Measurements from ENCODE around the gene IFI27L1. TPM values are rescaled to one million over a fixed set of nuclear protein-coding genes. Genes with fewer than 3 reads are reported as not detected.

The IFI27L1 gene
- total RNA-seq, 2 experiments from 2014 or later = 35.3 to 42.7 TPM

DNA sequence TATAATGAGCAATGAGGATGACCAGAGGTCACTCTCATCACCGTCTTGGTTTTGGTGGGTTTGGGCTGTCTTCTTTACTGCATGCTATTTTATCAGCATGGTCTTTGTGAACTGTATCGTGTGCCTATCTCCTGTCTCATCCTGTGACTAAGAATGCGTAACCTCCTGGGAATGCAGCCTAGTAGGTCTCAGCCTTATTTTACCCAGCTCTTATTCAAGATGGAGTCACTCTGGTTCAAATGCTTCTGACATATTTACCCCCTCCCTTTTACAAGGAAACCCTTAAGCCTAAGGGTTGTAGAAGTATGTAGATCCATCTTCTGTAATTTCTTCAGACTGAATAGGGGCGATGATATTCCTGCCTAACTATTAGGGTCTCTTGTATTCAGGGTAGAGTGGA is 8.4 kb downstream of the IFI27L1 start:
- Mint-ChIP-seq H3K4me1 (ENCODE audit: low read depth) (no peaks in the 10 kb centered on the region), H3K36me3 (peaks cover 2% of the 10 kb centered on the region), H3K27ac (no peak overlapping the region), H3K9me3 (peaks cover 2% of the 10 kb centered on the region), H3K4me3 (no peak overlapping the region), H3K27me3 (no peaks in the 10 kb centered on the region)
- CTCF ChIA-PET = interaction anchor here (0.7 to 1.0 kb wide), 3 partner anchors 16 to 53 kb away, joined by 3 to 4 read pairs (median 3); no protein-coding TSS in a partner anchor
- DNase-seq = no peak
- POLR2A ChIA-PET = no interaction called here
- intact Hi-C loops (cut with micrococcal nuclease) = no loop called here

GRCh38 chr14:94093418-94093817 is 12.3 kb downstream of the IFI27L1 start:
- Mint-ChIP-seq H3K36me3 (no peaks in the 10 kb centered on the region), H3K9me3 (no peaks in the 10 kb centered on the region), H3K4me1 (ENCODE audit: low read depth) (no peaks in the 10 kb centered on the region), H3K27me3 (no peaks in the 10 kb centered on the region), H3K27ac (no peak overlapping the region), H3K4me3 (no peak overlapping the region)
- ChIA-PET CTCF (interaction anchor here (1.2 kb wide), 1 partner anchor 57 kb away, joined by 3 read pairs; no protein-coding TSS in a partner anchor), POLR2A (no interaction called here)
- intact Hi-C loops (cut with micrococcal nuclease) = no loop called here
- DNase-seq = no peak

DNA sequence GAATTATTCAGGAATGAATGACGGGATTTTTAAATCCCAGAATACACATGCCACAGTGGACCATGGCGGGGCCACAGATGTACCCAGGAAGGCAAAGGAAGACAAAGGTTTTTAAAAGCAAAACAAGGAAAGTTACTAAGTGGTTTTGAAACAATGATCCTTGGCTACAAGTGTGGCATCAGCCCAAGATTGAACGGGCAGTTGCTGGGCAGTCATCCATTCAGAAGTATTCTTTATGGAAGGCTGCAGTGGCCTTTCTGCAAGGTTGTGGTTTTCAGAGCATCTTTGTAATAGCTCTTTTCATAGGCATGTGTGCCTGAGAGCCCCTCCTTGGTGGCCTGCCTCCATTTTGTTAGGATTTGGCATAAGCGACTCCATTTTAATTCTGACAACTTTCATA is 16.0 kb downstream of the IFI27L1 start:
- H3K9me3 Mint-ChIP-seq = no peaks in the 10 kb centered on the region
- intact Hi-C loops (cut with micrococcal nuclease) = no loop called here
- no peaks in the 10 kb centered on the region for H3K36me3 Mint-ChIP-seq
- POLR2A ChIA-PET = no interaction called here
- no peak overlapping the region for H3K27ac Mint-ChIP-seq
- no peak overlapping the region for H3K4me3 Mint-ChIP-seq
- CTCF ChIA-PET = no interaction called here
- no peak for DNase-seq
- no peaks in the 10 kb centered on the region for H3K27me3 Mint-ChIP-seq
- H3K4me1 Mint-ChIP-seq (ENCODE audit: low read depth) = no peaks in the 10 kb centered on the region

DNA sequence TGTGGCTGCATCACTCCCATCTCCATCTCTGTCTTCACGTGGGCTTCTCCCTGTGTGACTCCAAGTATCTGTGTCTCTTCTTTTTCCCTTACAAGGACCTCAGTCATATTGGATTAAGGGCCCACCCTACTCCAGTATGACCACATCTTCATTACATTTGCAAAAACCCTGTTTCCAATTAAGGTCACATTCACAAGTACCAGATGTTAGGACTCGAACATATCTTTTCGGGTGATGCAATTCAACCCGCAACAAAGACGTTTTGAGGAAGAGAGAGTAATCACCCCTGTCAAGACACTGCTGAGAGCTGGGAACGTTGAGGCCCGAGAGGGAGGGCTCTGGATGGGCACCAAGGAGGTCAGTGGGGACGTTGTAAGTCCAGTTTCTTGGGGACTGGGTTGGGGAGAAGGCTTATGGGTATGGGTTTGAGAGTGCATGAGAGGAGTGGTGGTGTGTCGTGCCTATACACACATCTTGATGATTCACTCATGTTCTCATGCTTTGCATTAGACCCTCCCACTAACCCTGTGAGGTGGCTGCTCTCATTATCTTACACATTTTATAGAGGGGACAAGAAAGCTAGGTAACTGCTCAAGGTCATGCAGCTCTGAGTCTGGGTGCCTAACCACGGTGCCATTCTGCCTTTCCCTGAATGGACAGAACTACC is 17.3 kb downstream of the IFI27L1 start:
- no peaks in the 10 kb centered on the region for H3K36me3 Mint-ChIP-seq
- POLR2A ChIA-PET = no interaction called here

DNA sequence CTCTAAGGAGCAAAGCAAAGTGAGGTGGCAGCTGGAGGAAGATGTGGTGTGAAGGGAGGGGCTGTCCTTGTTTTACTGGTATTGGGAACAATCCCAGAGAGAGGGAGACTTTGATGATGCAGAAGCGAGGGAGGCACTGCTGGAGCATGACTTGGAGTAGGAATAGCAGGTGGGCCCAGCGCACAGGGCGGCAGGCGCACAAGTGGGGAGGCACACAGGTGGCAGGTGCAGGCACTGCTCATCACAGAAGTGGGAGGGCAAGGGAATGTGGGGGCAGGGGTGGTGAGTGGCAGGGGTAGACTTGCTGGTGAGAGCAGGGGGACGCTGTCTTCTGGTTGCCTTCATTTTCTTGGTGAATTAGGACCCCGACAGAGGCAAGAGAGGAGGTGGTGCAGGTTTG is 17.9 kb downstream of the IFI27L1 start:
- Mint-ChIP-seq H3K4me3 (no peak overlapping the region), H3K27me3 (no peaks in the 10 kb centered on the region), H3K9me3 (no peaks in the 10 kb centered on the region), H3K27ac (no peak overlapping the region), H3K4me1 (ENCODE audit: low read depth) (no peaks in the 10 kb centered on the region), H3K36me3 (no peaks in the 10 kb centered on the region)
- ChIA-PET CTCF (interaction anchor here (0.6 to 1.1 kb wide), 2 partner anchors 38 to 146 kb away, joined by 4 read pairs; no protein-coding TSS in a partner anchor), POLR2A (no interaction called here)
- DNase-seq = no peak
- intact Hi-C loops (cut with micrococcal nuclease) = no loop called here

More for the DNA sequence above, 17.3 kb downstream of the IFI27L1 start:
- Mint-ChIP-seq H3K4me3 (no peak overlapping the region), H3K27ac (no peak overlapping the region), H3K9me3 (no peaks in the 10 kb centered on the region), H3K27me3 (no peaks in the 10 kb centered on the region), H3K4me1 (ENCODE audit: low read depth) (no peaks in the 10 kb centered on the region)
- no peak for DNase-seq
- intact Hi-C loops (cut with micrococcal nuclease) = no loop called here
- CTCF ChIA-PET = no interaction called here

DNA sequence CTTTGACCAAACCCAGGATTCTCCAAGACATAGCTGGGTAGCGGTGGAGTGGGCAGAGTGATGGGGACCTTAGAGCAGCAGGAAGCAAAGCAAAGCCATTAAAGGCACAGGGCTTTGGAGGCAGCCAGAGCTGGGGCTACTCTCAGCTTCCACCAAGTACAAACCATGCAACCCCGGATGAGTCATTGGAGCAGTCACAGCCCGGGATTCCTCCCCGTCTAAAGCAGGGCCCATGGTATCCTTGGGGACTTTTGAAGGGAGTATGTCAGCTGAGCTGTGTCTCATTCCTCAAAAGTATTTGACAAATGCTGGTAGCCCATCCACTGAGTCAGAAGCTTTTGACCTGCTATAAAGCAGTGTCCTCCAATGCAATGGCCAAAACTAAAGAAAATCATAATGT is 19.7 kb downstream of the IFI27L1 start:
- POLR2A ChIA-PET = no interaction called here
- intact Hi-C loops (cut with micrococcal nuclease) = no loop called here
- H3K27me3 Mint-ChIP-seq = no peaks in the 10 kb centered on the region
- DNase-seq = no peak
- CTCF ChIA-PET = interaction anchor here (1.1 kb wide), 1 partner anchor 24 kb away, joined by 3 read pairs; no protein-coding TSS in a partner anchor
- H3K4me3 Mint-ChIP-seq = no peak overlapping the region
- no peaks in the 10 kb centered on the region for H3K9me3 Mint-ChIP-seq
- no peaks in the 10 kb centered on the region for H3K36me3 Mint-ChIP-seq
- H3K4me1 Mint-ChIP-seq (ENCODE audit: low read depth) = no peaks in the 10 kb centered on the region
- H3K27ac Mint-ChIP-seq = no peak overlapping the region

GRCh38 chr14:94101748-94102147 is 20.6 kb downstream of the IFI27L1 start:
- Mint-ChIP-seq H3K4me1 (ENCODE audit: low read depth) (no peaks in the 10 kb centered on the region), H3K36me3 (no peaks in the 10 kb centered on the region), H3K9me3 (no peaks in the 10 kb centered on the region), H3K27me3 (no peaks in the 10 kb centered on the region), H3K4me3 (no peak overlapping the region), H3K27ac (no peak overlapping the region)
- intact Hi-C loops (cut with micrococcal nuclease) = no loop called here
- DNase-seq = no peak
- CTCF ChIA-PET = no interaction called here
- POLR2A ChIA-PET = no interaction called here

GRCh38 chr14:94102768-94103482 is 21.8 kb downstream of the IFI27L1 start:
- ChIA-PET CTCF (no interaction called here), POLR2A (no interaction called here)
- Mint-ChIP-seq H3K36me3 (no peaks in the 10 kb centered on the region), H3K9me3 (no peaks in the 10 kb centered on the region), H3K4me3 (no peak overlapping the region), H3K27ac (no peak overlapping the region), H3K4me1 (ENCODE audit: low read depth) (no peaks in the 10 kb centered on the region), H3K27me3 (no peaks in the 10 kb centered on the region)
- intact Hi-C loops (cut with micrococcal nuclease) = no loop called here
- no peak for DNase-seq

- no peak for DNase-seq
- no peaks in the 10 kb centered on the region for H3K36me3 Mint-ChIP-seq
- no peaks in the 10 kb centered on the region for H3K4me1 Mint-ChIP-seq (ENCODE audit: low read depth)
- H3K27me3 Mint-ChIP-seq = no peaks in the 10 kb centered on the region
- no peak overlapping the region for H3K4me3 Mint-ChIP-seq
- no peak overlapping the region for H3K27ac Mint-ChIP-seq
- ChIA-PET CTCF (interaction anchor here (0.8 to 1.2 kb wide), 2 partner anchors 29 to 33 kb away, joined by 3 read pairs; no protein-coding TSS in a partner anchor), POLR2A (no interaction called here)
- intact Hi-C loops (cut with micrococcal nuclease) = no loop called here
- H3K9me3 Mint-ChIP-seq = no peaks in the 10 kb centered on the region
These were observed 22.5 kb downstream of the IFI27L1 start for GRCh38 chr14:94103554-94104150.

DNA sequence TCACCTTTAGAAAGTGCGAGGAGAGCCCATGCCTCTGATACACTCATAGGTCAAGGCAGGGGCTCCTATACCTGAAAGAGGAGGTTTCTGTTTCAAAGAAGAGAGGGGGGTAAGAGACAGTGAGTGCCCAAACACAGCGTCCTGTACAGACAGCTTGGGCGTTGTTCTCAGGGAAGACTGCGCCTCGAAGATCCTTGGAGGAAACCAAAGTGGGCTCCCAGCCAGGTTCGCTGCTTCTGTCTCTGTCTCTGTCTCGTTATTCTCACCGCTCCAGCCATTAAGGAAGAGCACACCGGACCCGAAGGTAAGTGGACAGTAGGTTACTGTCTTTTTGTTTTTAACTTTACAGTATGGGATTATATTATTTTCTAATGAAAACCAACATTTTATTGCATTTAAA is 23.6 kb downstream of the IFI27L1 start:
- intact Hi-C loops (cut with micrococcal nuclease) = no loop called here
- CTCF ChIA-PET = interaction anchor here (1.2 kb wide), 1 partner anchor 32 kb away, joined by 3 read pairs; no protein-coding TSS in a partner anchor
- H3K27me3 Mint-ChIP-seq = no peaks in the 10 kb centered on the region
- no peaks in the 10 kb centered on the region for H3K36me3 Mint-ChIP-seq
- no peak for DNase-seq
- no peaks in the 10 kb centered on the region for H3K9me3 Mint-ChIP-seq
- POLR2A ChIA-PET = no interaction called here
- H3K27ac Mint-ChIP-seq = no peak overlapping the region
- no peaks in the 10 kb centered on the region for H3K4me1 Mint-ChIP-seq (ENCODE audit: low read depth)
- no peak overlapping the region for H3K4me3 Mint-ChIP-seq

- H3K27me3 Mint-ChIP-seq = no peaks in the 10 kb centered on the region
- ChIA-PET CTCF (no interaction called here), POLR2A (no interaction called here)
- H3K4me3 Mint-ChIP-seq = no peak overlapping the region
- H3K9me3 Mint-ChIP-seq = no peaks in the 10 kb centered on the region
- DNase-seq = no peak
- intact Hi-C loops (cut with micrococcal nuclease) = no loop called here
- H3K27ac Mint-ChIP-seq = no peak overlapping the region
- H3K36me3 Mint-ChIP-seq = no peaks in the 10 kb centered on the region
- no peaks in the 10 kb centered on the region for H3K4me1 Mint-ChIP-seq (ENCODE audit: low read depth)
These were observed 28.8 kb downstream of the IFI27L1 start for GRCh38 chr14:94109915-94110250.

GRCh38 chr14:94110552-94111181 is 29.6 kb downstream of the IFI27L1 start, which contains the start of gene IFI27:
IFI27 (plus strand) TSS chr14:94110736.
- Mint-ChIP-seq H3K9me3 (no peaks in the 10 kb centered on the region), H3K27me3 (no peaks in the 10 kb centered on the region), H3K27ac (no peak within 1 kb of the TSS), H3K4me3 (no peak within 1 kb of the TSS), H3K36me3 (no peaks in the 10 kb centered on the region), H3K4me1 (ENCODE audit: low read depth) (no peaks in the 10 kb centered on the region)
- intact Hi-C loops (cut with micrococcal nuclease) = no loop called here
- DNase-seq = no peak
- POLR2A ChIA-PET = no interaction called here
- CTCF ChIA-PET = interaction anchor here (1.1 kb wide), 1 partner anchor 26 kb away, joined by 4 read pairs; no protein-coding TSS in a partner anchor
